IPS-NIHi7 (cell line): Measurements from ENCODE around the gene KCTD21.

Source experiments
- DNase-seq: peaks from one replicate; pipeline ENCODE4 v3.0.0; 2012; ENCODE audit warnings: mixed read lengths; ENCODE audit errors: extremely low spot score

The KCTD21 gene

GRCh38 chr11:78219493-78220217, 31.2 kb upstream of the KCTD21 start:
- no peak for DNase-seq

GRCh38 chr11:78218707-78219492, 30.5 kb upstream of the KCTD21 start:
- DNase-seq: no peak

- no peak for DNase-seq
Measured at GRCh38 chr11:78217650-78218541, 29.5 kb upstream of the KCTD21 start.

- no peak for DNase-seq
Measured at GRCh38 chr11:78216571-78217287, 28.3 kb upstream of the KCTD21 start.

GRCh38 chr11:78216021-78216420, 27.6 kb upstream of the KCTD21 start:
- no peak for DNase-seq

- DNase-seq: no peak
Measured at GRCh38 chr11:78214331-78215194, 26.1 kb upstream of the KCTD21 start.

GRCh38 chr11:78213526-78214330, 25.3 kb upstream of the KCTD21 start:
- no peak for DNase-seq

- no peak for DNase-seq
Measured at GRCh38 chr11:78212586-78213371, 24.4 kb upstream of the KCTD21 start.

GRCh38 chr11:78211565-78211964, 23.1 kb upstream of the KCTD21 start:
- no peak for DNase-seq

GRCh38 chr11:78210000-78210608, 21.7 kb upstream of the KCTD21 start:
- no peak for DNase-seq

GRCh38 chr11:78209478-78209877, 21.1 kb upstream of the KCTD21 start:
- no peak for DNase-seq

GRCh38 chr11:78208257-78209165, 20.1 kb upstream of the KCTD21 start:
- DNase-seq: no peak

- no peak for DNase-seq
Measured at GRCh38 chr11:78207532-78208256, 19.3 kb upstream of the KCTD21 start.

- no peak for DNase-seq
Measured at GRCh38 chr11:78205691-78206090, 17.3 kb upstream of the KCTD21 start.

- no peak for DNase-seq
Measured at GRCh38 chr11:78205256-78205655, 16.8 kb upstream of the KCTD21 start.

- DNase-seq: no peak
Measured at GRCh38 chr11:78203184-78203583, 14.8 kb upstream of the KCTD21 start.

GRCh38 chr11:78202733-78203167, 14.3 kb upstream of the KCTD21 start:
- no peak for DNase-seq
